PFSK-1 (cell line): ENCODE results near the gene CACNA2D4.

Source experiments
- FOXP2 ChIP-seq: optimal IDR thresholded peaks from 2 replicates; pipeline ENCODE3; 2011; ENCODE audit warnings: borderline replicate concordance, control low read depth, inconsistent platforms; ENCODE audit not compliant: insufficient read depth; ENCODE audit errors: extremely low read length, extremely low read depth
- POLR2AphosphoS5 ChIP-seq: IDR thresholded peaks from 2 replicates; pipeline ENCODE4 v1.6.1; 2012; ENCODE audit warnings: low read depth, mild to moderate bottlenecking, control low read depth, low read length, moderate library complexity
- REST ChIP-seq, 2 experiments: IDR thresholded peaks; 2 replicates each; pipeline versions ENCODE4 v1.6.1 to v1.8.0; 2011 to 2012; ENCODE audit warnings: low read depth in 2 of 2, low read length in 2 of 2, control low read depth in 1 of 2, inconsistent platforms in 1 of 2, mild to moderate bottlenecking in 1 of 2, moderate library complexity in 1 of 2; ENCODE audit not compliant: insufficient read depth in 1 of 2
- SIN3A ChIP-seq: IDR thresholded peaks from 2 replicates; pipeline ENCODE4 v1.6.1; 2012; ENCODE audit warnings: mild to moderate bottlenecking, low read length, moderate library complexity, borderline replicate concordance; ENCODE audit not compliant: insufficient read depth
- TAF1 ChIP-seq: IDR thresholded peaks from 2 replicates; pipeline ENCODE4 v1.6.1; 2012; ENCODE audit warnings: low read length, control low read depth, borderline replicate concordance; ENCODE audit not compliant: insufficient read depth

CACNA2D4 gene

GRCh38 chr12:1766110-1766509 lies 152.3 kb downstream of the CACNA2D4 start:
- TF ChIP-seq SIN3A (no peak), TAF1 (no peak), REST (IDR thresholded peaks at IDR 0.05; ENCODE audit: insufficient read depth in 1 of 2, low read depth in 2 of 2, low read length in 2 of 2) (no peak), FOXP2 (no peak), POLR2AphosphoS5 (no peak)

- TF ChIP-seq FOXP2 (no peak), POLR2AphosphoS5 (no peak), REST (IDR thresholded peaks at IDR 0.05; ENCODE audit: insufficient read depth in 1 of 2, low read depth in 2 of 2, low read length in 2 of 2) (no peak), SIN3A (no peak), TAF1 (no peak)
These were observed 155.3 kb downstream of the CACNA2D4 start for GRCh38 chr12:1763153-1763552.

GRCh38 chr12:1761857-1762256 lies 156.6 kb downstream of the CACNA2D4 start:
- no peak for TF ChIP-seq TAF1
- no peak for TF ChIP-seq REST (IDR thresholded peaks at IDR 0.05; ENCODE audit: insufficient read depth in 1 of 2, low read depth in 2 of 2, low read length in 2 of 2)
- no peak for TF ChIP-seq SIN3A
- no peak for TF ChIP-seq POLR2AphosphoS5
- TF ChIP-seq FOXP2, result no peak

- no peak for TF ChIP-seq REST (IDR thresholded peaks at IDR 0.05; ENCODE audit: insufficient read depth in 1 of 2, low read depth in 2 of 2, low read length in 2 of 2)
These were observed 157.7 kb downstream of the CACNA2D4 start for GRCh38 chr12:1760566-1761382.

GRCh38 chr12:1758887-1759286 lies 159.6 kb downstream of the CACNA2D4 start:
- no peak for TF ChIP-seq SIN3A
- no peak for TF ChIP-seq TAF1
- TF ChIP-seq REST (IDR thresholded peaks at IDR 0.05; ENCODE audit: insufficient read depth in 1 of 2, low read depth in 2 of 2, low read length in 2 of 2), result no peak
- TF ChIP-seq FOXP2, result no peak
- no peak for TF ChIP-seq POLR2AphosphoS5
